Islet precursor cell (in vitro differentiated cells): ENCODE data around the gene HOXD9.

Source experiments
- DNase-seq: peaks from one replicate; pipeline ENCODE4 v3.0.0-alpha.2; 2018

HOXD9 gene

DNA sequence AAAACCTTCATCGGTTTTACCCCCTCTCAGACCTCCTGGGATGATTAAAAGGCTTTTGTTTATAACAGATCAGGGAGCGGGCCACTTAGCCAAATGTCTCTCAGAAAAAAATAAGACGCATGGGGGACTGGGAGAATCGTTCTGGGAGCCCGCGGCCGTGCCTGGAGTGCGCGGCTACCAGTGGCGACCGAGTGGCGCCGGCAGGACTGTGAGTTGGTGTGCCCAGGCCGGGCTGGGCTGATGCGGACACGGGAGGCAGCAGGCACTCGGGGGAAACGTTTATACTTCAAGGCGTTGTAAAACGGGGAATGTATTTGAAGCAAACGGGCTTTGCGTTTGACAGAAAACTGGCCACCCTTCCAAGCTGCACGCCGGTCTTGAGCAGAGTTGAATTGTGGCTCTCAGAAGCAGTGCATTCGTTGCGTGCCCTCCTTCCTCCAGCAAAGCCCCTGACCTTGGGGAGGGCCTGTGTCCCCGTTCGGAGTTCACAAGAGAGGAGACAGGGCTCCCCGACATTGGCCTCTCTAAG, 10.6 kb upstream of the HOXD9 start:
- no peak for DNase-seq

DNA sequence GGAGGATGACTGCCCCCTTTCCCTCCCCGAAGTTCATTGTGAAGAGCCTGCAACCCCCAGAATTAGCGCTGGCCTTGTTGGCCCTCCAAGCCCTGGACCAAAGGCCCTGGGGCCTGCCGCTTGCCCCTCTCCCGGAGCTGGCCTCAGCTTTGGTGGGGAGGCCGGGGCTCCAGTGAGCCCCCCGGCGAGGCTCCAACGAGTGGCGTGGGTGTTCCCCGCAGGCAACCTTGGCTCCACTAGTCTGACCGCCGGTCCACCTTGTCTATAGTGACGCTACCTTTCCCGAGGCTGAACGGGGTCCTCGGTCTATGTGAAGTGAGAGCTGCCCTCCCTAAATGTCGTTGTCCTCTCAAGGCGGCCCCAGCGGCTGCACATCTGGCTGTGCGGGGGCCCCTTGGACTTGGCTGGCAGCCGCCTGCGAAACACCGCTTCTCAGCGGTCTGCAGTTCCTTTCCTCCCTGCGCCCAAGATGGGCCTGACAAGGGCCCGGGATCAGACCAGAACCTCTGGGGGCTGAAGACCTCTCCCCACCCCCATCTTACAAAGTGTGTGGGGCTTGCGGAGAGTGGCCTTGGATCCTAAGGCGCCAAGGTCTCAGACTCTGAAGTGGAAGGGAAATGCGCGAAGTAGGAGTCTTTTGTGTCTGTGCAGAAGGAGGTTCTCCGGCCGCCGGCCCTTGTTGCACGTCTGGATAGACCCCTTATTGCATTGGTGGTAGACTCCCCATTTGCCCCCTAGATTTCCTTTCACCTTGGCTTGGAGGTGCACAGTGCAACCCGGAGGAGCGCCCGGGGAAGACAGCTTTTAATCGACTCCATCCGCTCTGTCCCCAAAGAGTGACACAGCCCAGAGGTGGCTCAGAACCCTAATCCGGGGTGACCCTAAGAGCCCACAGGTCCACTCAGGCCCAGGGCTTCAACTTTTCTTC, 9.9 kb upstream of the HOXD9 start:
- no peak for DNase-seq

DNA sequence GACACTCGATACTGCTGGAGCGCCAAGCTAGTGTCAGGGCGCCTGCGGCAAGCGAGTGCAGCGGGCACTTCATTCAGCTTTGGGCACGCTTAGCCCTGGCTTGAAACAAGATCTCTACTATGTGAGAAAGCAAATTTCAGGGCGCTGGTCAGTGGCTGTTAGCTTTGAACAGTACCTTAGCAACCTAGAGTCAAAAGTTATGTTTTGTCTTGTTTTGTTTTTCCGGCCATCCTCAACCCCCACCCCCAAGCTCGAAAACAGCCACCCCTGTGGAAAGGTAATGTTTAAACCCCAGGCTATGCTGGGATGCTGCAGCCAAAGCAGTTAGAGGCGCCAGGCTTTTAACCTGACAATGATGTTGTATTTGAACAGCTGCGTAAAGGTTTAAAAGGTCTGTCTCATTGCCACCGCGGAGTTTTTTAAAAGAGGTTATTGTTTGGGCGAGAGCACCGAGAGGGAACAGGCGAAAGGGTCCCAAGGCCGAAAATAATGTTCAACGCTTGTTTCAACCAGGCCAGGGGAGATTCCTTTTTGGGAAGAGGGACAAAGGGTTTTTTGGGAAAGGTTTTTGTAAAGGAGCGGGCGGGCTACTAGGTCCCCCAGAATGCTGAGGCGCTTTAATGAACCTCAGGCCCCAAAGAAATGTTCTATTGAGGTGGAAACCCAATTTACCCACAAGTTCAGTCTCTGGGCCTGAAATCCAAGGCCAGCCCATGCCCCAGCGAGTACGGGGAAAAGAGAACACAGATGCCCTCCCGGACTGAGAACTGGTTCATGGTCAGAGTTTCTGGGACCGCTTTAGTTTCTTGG, 8.2 kb upstream of the HOXD9 start:
- DNase-seq, result no peak

- DNase-seq, result no peak
Observed at GRCh38 chr2:176114930-176115625, 7.4 kb upstream of the HOXD9 start.

DNA sequence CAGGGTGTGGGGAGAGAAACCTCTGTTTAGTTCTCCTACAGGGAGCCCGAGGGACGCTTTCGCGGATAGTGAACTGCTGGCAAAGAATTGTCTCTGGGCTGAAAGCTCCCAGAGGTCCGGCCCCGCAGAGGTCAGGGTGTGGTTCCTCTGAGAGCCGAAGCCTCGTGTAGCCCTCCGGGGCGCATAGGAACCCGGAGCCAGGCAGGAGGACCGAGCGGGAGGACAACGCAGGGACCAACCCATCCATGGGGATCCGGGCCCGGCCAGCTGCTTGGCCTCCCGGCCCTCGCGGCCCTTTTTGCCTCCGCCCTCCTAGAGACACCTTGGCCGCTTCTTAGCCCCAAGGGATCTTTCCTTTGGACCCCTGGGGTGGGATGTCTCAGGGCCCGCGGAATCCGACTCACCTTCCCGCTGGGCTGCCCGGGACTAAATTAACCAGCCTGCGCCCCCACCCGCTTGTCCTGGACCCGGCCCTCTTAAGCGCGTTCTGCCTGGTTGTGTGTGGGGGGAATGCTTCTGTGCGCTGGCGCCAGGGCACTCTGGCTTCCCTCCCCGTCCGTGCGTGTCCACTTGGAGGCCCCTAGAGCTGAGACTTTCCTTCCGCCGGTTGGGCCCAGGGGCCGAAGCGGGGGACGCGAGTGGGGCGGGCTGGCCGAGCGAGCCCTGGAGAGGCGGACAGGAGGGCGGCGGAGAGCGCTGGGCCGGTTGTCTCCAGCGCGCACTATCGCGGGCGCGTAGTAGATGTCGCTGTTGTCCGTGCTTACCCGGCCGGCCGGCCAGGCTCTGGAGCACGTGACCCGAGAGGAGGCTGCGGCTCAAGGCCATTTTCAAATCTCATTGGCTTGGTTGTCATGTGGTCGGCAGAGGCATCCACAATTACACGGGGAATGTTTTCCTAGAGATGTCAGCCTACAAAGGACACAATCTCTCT, 6.4 kb upstream of the HOXD9 start, which contains the start of gene HOXD10:
Gene HOXD10, plus strand, starts transcription at position 896 of the 931 bp plus-strand sequence. CDS start 56 bp downstream, outside the sequence.
- DNase-seq, result peak; percentile 88

DNA sequence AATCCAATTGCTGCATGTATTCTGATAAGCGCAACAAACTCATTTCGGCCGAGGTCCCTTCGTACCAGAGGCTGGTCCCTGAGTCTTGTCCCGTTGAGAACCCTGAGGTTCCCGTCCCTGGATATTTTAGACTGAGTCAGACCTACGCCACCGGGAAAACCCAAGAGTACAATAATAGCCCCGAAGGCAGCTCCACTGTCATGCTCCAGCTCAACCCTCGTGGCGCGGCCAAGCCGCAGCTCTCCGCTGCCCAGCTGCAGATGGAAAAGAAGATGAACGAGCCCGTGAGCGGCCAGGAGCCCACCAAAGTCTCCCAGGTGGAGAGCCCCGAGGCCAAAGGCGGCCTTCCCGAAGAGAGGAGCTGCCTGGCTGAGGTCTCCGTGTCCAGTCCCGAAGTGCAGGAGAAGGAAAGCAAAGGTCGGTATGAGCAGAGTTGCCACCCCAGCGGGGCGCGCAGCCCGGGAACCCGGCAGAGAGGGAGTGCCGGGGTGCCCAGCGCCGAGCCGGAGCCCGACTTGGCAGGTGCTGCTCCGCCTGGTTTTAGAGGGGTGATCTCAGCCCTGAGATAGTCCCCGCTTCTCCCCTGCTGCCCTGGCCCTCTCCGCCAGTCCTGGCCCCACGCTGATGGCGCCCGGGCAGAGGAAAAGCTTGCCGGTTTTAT, 5.2 kb upstream of the HOXD9 start:
- DNase-seq, result no peak

DNA sequence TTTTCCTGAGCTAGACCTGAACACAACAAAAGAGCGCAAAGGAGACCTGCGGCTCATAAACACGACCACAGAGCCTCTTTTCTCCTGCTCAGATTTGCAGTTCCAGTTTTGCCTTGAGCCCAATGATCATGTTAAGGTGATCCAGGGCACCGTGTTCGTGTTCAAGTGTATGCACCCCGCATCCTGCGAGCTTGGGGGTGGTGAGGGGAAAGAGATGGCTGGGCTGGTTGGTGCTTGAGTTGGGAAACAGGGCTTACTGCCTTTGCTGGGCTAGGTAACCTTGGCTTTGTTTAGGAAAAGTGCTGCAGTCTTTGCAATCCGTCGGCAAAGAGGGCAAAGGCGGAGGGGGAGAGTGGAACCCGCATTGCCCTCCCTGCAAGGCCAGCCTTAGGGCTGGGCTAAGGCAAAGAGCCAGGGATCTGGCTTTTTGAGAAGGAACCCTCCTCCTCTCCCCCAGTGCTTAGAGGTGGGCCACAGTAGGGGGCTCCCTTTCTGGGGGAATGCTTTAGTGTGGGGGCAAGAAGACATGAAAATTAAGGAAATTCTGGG, 4.6 kb upstream of the HOXD9 start:
- DNase-seq, result no peak

- DNase-seq, result no peak
Observed at GRCh38 chr2:176118601-176119339, 3.7 kb upstream of the HOXD9 start.

DNA sequence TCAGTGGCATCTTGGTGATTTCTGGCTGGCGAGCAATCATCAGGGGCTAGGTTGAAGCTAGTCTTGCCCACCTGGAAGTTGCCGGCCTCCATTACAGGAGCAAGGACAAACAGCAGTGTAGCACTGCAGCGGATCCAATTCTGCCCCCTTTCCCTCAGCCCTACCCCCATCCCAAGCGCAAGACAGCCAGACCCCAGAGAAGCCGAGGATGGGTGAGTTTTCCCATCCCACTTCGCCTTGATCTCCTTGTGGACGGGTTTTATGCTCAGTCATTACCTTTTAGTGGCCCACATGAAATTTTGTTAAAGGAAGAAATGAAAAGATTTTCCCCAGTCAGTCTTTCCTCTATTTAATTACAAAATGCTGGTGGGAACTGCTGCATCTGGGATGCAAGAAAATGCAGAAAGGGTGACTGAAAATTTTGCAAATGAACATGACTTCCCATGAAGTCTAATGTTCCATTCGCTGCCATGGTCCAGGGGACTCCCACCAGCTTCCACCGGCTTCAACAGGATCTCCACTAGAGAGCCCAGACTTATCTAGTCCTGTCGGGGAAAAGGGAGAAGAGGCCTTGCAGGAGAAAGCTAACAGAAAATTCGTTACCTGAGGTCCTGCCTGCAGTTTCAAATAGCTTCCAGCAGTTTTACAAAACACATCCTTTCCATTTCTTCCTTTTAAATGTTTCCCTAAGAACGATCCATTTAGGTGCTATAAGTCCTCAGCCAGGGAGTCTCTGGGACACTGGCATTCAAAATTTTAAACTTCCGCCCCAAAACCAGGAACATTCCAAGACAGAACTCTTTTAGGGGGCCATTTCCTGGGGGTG, 1.9 kb upstream of the HOXD9 start:
- no peak for DNase-seq

DNA sequence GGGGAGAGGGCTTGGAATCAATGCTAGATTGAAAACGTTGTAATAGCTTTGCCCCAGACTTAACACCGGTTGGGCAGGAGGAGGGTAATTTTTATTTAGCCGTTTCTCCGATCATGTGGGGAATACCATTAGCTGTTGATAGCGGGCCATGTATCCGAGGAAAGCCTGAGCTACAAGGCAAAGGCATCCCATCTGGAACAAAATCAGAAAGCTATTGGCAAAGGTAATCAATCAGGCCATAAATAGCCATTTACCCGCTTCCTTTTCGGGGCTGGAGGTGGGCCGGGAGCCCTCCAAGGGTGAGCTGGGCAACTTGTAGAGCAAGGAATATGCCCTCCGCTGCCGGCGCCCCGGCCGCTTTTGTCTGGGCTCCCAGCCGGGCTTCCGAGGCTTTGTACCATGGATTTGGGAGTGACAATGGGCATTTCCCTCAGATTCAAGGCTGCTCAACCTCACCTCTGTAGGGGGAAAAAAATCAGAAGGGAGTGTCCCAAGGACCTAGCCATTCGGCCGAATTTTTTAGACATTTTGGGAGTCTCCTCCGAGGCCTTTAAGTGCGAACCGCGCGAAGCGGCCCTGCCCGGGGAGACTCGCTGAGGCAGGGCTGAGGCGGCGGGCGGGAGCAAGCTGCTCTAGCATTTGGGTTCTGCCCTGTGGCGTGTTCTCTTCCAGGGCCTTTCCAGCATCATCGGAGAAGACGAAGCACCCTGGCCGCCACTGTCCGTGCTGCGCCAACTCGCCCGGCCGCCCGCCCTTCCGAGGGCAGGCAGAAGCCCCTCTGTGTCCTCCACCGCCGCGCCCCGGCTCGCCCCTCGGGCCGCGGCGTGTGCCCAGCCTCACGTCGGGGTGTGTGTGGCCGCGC, 1.1 kb upstream of the HOXD9 start:
- DNase-seq, result no peak

- DNase-seq, result no peak
Observed at GRCh38 chr2:176122052-176122682, 352 bp upstream of the HOXD9 start.

DNA sequence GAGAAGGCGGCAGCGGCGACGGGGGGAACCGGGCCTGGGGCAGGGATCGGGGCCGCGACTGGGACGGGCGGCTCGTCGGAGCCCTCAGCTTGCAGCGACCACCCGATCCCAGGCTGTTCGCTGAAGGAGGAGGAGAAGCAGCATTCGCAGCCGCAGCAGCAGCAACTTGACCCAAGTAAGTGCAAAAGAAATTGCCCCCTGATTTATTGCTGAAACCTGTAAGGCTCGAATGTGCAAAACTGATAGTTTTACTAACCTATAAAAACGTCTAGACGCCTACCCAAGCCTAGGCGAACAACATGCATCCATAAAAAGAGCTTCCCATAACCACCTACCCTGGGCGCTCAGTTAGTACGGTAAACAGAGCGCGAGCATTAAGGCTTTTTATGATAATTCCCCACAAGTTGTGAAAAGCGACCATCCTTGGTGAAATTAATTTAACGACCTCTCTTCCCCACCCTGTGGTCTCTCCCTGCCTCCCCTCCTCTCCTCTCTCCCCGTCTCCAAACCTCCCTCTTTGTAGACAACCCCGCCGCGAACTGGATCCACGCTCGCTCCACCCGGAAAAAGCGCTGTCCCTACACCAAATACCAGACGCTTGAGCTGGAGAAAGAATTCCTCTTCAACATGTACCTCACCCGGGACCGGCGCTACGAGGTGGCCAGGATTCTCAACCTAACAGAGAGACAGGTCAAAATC, 1.0 kb downstream of the HOXD9 start:
- DNase-seq, result no peak

DNA sequence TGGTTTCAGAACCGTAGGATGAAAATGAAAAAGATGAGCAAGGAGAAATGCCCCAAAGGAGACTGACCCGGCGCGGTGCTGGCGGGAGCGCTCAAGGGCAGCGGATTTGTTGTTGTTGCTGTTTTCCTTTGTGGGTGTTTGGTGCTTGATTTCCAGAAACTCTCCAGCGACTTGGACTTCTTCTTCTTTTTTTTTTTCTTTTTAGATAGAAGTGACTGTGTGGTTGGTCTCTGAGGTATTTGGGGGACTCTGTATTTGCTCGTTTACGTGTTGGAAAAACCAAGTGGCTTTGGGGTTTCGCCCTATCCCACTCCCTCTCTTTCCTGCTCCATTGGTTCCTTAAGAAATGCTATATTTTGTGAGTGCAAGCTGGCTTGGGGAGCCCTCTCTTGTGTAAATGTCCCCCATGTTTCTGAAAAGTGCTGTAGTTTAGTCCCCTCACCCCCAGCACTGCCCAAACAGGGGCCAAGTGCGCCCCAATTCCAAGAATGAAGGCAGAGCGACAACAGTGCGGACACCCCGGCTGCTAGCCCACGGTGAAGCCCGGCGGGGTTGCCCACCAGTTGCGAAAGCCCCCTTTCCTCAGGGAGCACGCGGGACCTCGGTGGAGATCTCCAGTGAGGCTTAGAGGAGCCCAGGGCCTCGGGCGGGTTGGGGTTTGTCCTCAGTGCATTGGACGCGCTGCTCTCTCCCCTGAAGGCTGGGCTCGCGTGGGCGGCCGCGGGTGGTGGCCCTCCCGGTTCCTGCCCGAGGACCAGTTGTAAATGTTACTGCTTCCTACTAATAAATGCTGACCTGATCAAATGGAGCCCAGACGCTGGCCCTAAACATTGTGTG, 1.8 kb downstream of the HOXD9 start:
- DNase-seq, result no peak

DNA sequence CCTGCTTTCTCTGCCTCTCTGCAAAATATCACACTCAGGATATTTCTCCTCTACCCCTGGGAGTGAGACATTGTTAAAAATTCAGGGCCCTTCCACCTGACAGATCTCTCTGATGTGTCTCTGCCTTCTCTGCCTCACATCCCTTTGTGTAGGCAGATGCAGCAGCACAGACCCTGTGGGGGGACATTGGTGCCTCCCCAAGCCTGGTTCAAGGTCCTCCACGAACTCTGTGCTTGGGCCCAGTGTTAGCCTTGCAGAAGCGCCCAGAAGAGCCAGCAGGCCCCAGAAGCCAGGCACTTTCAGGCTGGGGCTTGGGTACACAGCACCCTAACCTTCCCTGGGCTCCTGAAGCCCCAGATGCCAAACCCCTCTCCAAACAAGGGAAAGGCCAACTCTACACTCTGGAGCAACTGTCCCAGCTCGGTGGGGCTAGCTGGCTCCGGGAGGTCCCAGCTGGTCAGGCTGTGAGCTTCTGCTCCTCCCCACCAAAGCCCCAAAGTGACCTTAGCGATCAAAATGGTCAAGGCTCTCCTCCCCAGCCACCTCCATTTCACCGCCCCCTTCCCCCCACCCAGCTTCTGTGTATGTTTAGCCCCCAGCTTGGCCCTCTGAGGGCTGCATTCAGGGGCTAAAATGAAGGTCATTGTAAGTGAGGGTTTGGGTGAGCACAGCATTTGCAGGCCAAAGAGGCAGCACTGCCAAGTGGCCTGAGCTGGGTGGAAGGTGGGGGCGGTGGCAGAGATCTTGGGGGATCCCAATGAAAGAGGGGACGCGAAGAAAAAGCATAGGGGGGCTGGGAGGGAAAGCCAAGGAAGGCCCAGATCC, 2.6 kb downstream of the HOXD9 start:
- DNase-seq, result no peak

DNA sequence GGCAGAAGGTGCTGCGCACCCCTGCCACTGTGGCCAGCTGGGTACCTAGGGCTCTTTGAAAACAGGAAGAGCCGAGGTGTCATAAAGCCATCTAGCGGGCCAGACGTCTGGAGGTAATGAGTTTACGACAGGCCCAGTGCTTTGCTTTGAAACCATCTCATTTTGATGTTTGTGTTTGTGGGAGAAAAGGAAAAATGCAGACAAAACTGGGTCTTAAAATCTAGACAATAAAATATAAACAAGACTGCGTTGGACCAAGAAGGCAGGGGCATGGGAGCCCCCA, 3.2 kb downstream of the HOXD9 start:
- peak; percentile 71 for DNase-seq
